ENCODE data around the gene MYOM3.

Gene MYOM3

GRCh38 chr1:24139222-24139489 is 27.2 kb upstream of the MYOM3 start:
- no peak for DNase-seq (ENCODE audit: insufficient read length, low spot score)
- TF ChIP-seq SPI1 (IDR thresholded peaks at IDR 0.05; ENCODE audit: low read depth, low read length) (no peak), POU2F2 (IDR thresholded peaks at IDR 0.05; ENCODE audit: low read depth, low read length) (no peak), PAX5 (IDR thresholded peaks at IDR 0.05; ENCODE audit: insufficient read depth, low read length, severe bottlenecking) (no peak), TAF1 (IDR thresholded peaks at IDR 0.05; ENCODE audit: low read depth, low read length) (no peak), POLR2AphosphoS5 (IDR thresholded peaks at IDR 0.05; ENCODE audit: low read depth, low read length) (no peak), POLR2A (IDR thresholded peaks at IDR 0.05; ENCODE audit: low read depth, low read length) (no peak)
- no peak for FAIRE-seq

GRCh38 chr1:24138476-24139221 is 26.7 kb upstream of the MYOM3 start:
- DNase-seq (ENCODE audit: insufficient read length, low spot score), result no peak
- TF ChIP-seq POU2F2 (IDR thresholded peaks at IDR 0.05; ENCODE audit: low read depth, low read length), result no peak
- no peak for TF ChIP-seq POLR2A (IDR thresholded peaks at IDR 0.05; ENCODE audit: low read depth, low read length)
- TF ChIP-seq POLR2AphosphoS5 (IDR thresholded peaks at IDR 0.05; ENCODE audit: low read depth, low read length), result no peak
- TF ChIP-seq TAF1 (IDR thresholded peaks at IDR 0.05; ENCODE audit: low read depth, low read length), result no peak
- no peak for TF ChIP-seq PAX5 (IDR thresholded peaks at IDR 0.05; ENCODE audit: insufficient read depth, low read length, severe bottlenecking)
- TF ChIP-seq SPI1 (IDR thresholded peaks at IDR 0.05; ENCODE audit: low read depth, low read length), result no peak
- FAIRE-seq, result no peak

- FAIRE-seq (no peak), DNase-seq (ENCODE audit: insufficient read length, low spot score) (no peak)
- TF ChIP-seq POU2F2 (IDR thresholded peaks at IDR 0.05; ENCODE audit: low read depth, low read length), result no peak
- no peak for TF ChIP-seq SPI1 (IDR thresholded peaks at IDR 0.05; ENCODE audit: low read depth, low read length)
- TF ChIP-seq PAX5 (IDR thresholded peaks at IDR 0.05; ENCODE audit: insufficient read depth, low read length, severe bottlenecking), result no peak
- no peak for TF ChIP-seq TAF1 (IDR thresholded peaks at IDR 0.05; ENCODE audit: low read depth, low read length)
- no peak for TF ChIP-seq POLR2AphosphoS5 (IDR thresholded peaks at IDR 0.05; ENCODE audit: low read depth, low read length)
- TF ChIP-seq POLR2A (IDR thresholded peaks at IDR 0.05; ENCODE audit: low read depth, low read length), result no peak
Measured at GRCh38 chr1:24136956-24137539, 25.1 kb upstream of the MYOM3 start.

GRCh38 chr1:24134376-24134775 is 22.4 kb upstream of the MYOM3 start:
- no peak for TF ChIP-seq POU2F2 (IDR thresholded peaks at IDR 0.05; ENCODE audit: low read depth, low read length)
- TF ChIP-seq TAF1 (IDR thresholded peaks at IDR 0.05; ENCODE audit: low read depth, low read length), result no peak
- no peak for TF ChIP-seq PAX5 (IDR thresholded peaks at IDR 0.05; ENCODE audit: insufficient read depth, low read length, severe bottlenecking)
- no peak for TF ChIP-seq SPI1 (IDR thresholded peaks at IDR 0.05; ENCODE audit: low read depth, low read length)
- FAIRE-seq (no peak), DNase-seq (ENCODE audit: insufficient read length, low spot score) (no peak)

GRCh38 chr1:24133819-24134218 is 21.9 kb upstream of the MYOM3 start:
- DNase-seq (ENCODE audit: insufficient read length, low spot score), result no peak
- TF ChIP-seq POU2F2 (IDR thresholded peaks at IDR 0.05; ENCODE audit: low read depth, low read length), result no peak
- TF ChIP-seq PAX5 (IDR thresholded peaks at IDR 0.05; ENCODE audit: insufficient read depth, low read length, severe bottlenecking), result no peak
- no peak for TF ChIP-seq TAF1 (IDR thresholded peaks at IDR 0.05; ENCODE audit: low read depth, low read length)
- no peak for TF ChIP-seq POLR2AphosphoS5 (IDR thresholded peaks at IDR 0.05; ENCODE audit: low read depth, low read length)
- no peak for TF ChIP-seq SPI1 (IDR thresholded peaks at IDR 0.05; ENCODE audit: low read depth, low read length)
- no peak for TF ChIP-seq POLR2A (IDR thresholded peaks at IDR 0.05; ENCODE audit: low read depth, low read length)
- no peak for FAIRE-seq

GRCh38 chr1:24130385-24130784 is 18.4 kb upstream of the MYOM3 start:
- TF ChIP-seq POLR2AphosphoS5 (IDR thresholded peaks at IDR 0.05; ENCODE audit: low read depth, low read length), result no peak
- TF ChIP-seq POLR2A (IDR thresholded peaks at IDR 0.05; ENCODE audit: low read depth, low read length), result no peak
- TF ChIP-seq PAX5 (IDR thresholded peaks at IDR 0.05; ENCODE audit: insufficient read depth, low read length, severe bottlenecking), result no peak
- no peak for TF ChIP-seq POU2F2 (IDR thresholded peaks at IDR 0.05; ENCODE audit: low read depth, low read length)
- TF ChIP-seq SPI1 (IDR thresholded peaks at IDR 0.05; ENCODE audit: low read depth, low read length), result no peak
- TF ChIP-seq TAF1 (IDR thresholded peaks at IDR 0.05; ENCODE audit: low read depth, low read length), result no peak
- FAIRE-seq, result no peak

GRCh38 chr1:24127801-24128363 is 15.9 kb upstream of the MYOM3 start:
- no peak for FAIRE-seq
- no peak for TF ChIP-seq POU2F2 (IDR thresholded peaks at IDR 0.05; ENCODE audit: low read depth, low read length)
- no peak for TF ChIP-seq POLR2AphosphoS5 (IDR thresholded peaks at IDR 0.05; ENCODE audit: low read depth, low read length)
- no peak for TF ChIP-seq SPI1 (IDR thresholded peaks at IDR 0.05; ENCODE audit: low read depth, low read length)

More at GRCh38 chr1:24130385-24130784, 18.4 kb upstream of the MYOM3 start:
- DNase-seq (ENCODE audit: insufficient read length, low spot score), result no peak

GRCh38 chr1:24127134-24127800 is 15.3 kb upstream of the MYOM3 start:
- no peak for DNase-seq (ENCODE audit: insufficient read length, low spot score)
- TF ChIP-seq POLR2A (IDR thresholded peaks at IDR 0.05; ENCODE audit: low read depth, low read length), result no peak
- no peak for TF ChIP-seq TAF1 (IDR thresholded peaks at IDR 0.05; ENCODE audit: low read depth, low read length)
- TF ChIP-seq POU2F2 (IDR thresholded peaks at IDR 0.05; ENCODE audit: low read depth, low read length), result no peak
- FAIRE-seq, result no peak

More at GRCh38 chr1:24127801-24128363, 15.9 kb upstream of the MYOM3 start:
- no peak for DNase-seq (ENCODE audit: insufficient read length, low spot score)

GRCh38 chr1:24126672-24127023 is 14.7 kb upstream of the MYOM3 start:
- FAIRE-seq (no peak), DNase-seq (ENCODE audit: insufficient read length, low spot score) (no peak)
- TF ChIP-seq POU2F2 (IDR thresholded peaks at IDR 0.05; ENCODE audit: low read depth, low read length) (no peak), POLR2AphosphoS5 (IDR thresholded peaks at IDR 0.05; ENCODE audit: low read depth, low read length) (no peak), POLR2A (IDR thresholded peaks at IDR 0.05; ENCODE audit: low read depth, low read length) (no peak), SPI1 (IDR thresholded peaks at IDR 0.05; ENCODE audit: low read depth, low read length) (no peak), PAX5 (IDR thresholded peaks at IDR 0.05; ENCODE audit: insufficient read depth, low read length, severe bottlenecking) (no peak), TAF1 (IDR thresholded peaks at IDR 0.05; ENCODE audit: low read depth, low read length) (no peak)

Measured in GM12891 (cell line).